GM15510 (cell line): ENCODE data around the gene STIMATE.

Source experiments
- POLR2A ChIP-seq: IDR thresholded peaks from 3 replicates; pipeline ENCODE4 v1.6.1; 2011; ENCODE audit warnings: borderline replicate concordance; ENCODE audit not compliant: insufficient read length; ENCODE audit errors: extremely low read depth

Gene STIMATE

DNA sequence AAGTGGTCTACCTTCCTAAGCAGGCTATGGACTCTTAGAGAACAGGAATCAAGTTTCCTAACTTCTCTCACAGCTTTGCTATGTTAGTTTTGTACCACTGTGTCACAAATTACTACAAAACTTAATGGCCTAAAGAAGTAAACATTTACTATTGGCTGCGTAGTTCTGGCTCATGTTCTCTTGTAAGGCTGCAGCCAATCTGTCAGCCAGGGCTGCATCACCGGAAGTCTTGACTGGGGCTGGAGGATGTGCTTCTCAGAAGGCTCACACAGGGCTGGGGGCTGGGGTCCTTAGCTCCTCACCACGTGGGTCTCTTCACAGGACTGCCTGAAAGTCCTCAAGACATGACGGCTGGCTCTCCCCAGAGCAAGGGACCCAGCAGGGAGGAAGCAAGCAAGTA, 15.5 kb downstream of the STIMATE start:
- TF ChIP-seq POLR2A: no peak

DNA sequence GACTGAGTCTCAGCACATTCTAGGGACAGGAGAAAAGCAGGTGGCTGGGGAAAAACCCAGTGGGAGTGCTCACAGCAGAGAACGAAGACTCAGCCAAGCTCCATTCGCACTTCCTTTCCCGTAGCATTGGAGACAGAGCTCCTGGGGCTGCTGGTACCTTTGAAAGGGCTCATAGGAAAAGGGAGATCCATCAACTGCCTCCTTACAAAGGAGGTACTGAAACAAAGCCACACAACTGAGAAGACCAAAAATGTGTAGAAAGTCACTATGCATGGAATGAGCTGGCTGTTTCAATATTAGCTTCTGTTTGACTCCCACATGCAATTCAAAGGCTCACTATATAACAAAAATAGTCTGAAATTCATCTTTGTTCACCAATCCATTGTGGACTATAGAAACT, 16.9 kb downstream of the STIMATE start:
- no peak for TF ChIP-seq POLR2A

DNA sequence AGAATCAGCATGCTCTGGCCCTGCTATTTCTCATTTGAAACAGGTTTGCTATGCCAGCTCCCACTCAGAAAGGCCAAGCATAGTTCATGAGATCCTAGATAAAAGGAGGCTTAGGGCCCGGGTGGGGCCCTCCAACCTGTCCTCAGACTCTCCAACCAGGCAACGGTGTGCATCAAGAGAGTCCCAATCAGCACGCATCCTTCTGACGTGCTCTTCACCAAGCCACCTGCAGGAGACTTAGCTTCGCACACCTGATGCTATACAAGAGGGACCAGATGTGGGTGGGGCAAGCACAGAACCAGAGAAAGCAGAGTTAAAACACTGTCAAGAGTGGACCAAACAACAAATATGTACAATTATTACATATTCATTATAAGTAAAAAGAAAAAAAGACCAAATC, 17.3 kb downstream of the STIMATE start:
- TF ChIP-seq POLR2A: no peak

DNA sequence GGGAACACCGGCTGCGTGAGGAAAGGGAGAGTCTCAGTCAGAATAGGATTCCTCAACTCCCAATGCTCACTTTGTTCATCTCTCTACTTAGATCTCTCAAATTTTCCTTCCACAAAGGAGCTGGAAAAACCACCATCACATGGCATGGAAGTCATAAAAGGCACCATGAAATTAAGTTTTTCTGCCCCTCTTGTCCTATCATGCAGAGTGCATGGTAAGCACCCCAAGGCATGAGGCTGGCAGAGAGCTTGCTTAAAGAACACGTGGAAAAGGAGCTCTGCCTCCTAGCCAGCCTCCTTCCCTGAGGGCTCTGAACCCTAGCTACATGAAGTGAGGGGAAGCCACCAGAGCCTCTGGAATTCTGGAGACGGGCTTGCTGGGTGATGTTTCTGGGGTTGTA, 17.8 kb downstream of the STIMATE start:
- no peak for TF ChIP-seq POLR2A

DNA sequence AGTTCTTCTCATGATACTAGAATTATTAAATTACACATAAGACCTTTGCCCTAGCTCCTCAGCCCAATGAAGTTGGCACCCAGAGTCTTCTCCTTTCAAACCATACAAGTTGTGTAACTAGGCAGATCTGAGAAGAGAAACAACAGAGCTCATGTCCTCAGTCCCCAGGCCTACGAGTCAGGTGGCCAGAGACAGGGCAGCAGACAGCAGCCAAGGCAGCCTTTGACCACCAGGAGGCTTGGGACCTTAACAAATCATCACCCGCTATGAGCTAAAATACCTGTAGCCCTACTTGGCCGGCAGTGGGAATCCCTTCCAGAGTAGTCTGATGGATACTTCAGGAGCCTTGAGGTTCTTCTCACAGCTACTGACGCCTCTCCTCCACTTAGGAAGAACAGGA, 18.3 kb downstream of the STIMATE start:
- TF ChIP-seq POLR2A: no peak

DNA sequence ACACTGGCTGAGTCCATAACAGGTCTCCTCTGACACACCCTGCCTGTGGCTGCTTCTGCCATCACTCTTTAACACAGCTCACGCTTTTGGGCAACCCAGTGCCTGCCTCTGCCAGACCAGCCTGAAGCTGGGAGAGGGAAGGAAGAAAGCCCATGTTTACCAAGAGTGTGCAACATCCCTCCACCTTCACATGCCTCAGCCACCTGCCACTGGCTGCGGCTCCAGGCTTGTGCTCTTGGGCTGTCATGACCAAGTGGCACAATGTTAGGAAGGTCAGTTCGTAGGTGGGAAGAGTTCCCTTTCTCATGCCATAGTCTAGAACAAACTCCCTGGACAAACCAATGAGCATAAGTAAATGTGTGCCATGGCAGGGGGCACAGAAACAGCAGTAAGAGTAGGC, 20.3 kb downstream of the STIMATE start:
- TF ChIP-seq POLR2A: no peak

DNA sequence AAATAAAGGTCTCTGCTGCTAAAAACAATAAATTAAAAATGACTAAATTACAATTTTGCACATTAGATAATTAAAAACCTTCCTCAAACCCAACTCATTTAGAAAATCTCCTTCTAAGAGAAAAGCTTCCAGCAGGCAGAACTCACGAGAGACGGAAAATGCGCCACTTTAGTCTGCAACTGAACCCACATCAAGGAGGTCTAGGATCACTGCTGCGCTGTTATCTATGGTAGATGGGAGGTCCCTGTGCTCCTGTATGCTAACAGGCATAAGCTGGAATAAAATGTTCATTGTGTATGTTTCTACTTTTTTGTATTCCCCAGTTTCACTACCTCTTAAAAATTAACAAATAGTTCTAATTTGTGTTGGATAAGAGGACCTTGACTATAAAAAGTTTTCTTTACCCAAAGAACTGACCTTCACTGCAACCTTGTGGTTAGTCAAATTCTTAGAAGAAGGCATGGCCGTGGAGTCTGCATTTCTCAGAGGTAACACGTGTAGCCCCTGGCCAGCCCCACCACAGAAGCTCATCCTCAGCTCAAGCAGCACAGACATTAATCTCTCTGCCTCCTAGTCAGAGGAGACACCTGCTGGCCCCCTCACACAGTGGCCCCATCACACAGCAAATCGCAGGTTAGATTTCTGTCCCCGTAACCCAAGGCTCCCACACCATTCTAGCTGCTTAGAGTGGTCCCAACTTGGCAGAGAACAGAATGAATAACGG, 22.3 kb downstream of the STIMATE start:
- no peak for TF ChIP-seq POLR2A

DNA sequence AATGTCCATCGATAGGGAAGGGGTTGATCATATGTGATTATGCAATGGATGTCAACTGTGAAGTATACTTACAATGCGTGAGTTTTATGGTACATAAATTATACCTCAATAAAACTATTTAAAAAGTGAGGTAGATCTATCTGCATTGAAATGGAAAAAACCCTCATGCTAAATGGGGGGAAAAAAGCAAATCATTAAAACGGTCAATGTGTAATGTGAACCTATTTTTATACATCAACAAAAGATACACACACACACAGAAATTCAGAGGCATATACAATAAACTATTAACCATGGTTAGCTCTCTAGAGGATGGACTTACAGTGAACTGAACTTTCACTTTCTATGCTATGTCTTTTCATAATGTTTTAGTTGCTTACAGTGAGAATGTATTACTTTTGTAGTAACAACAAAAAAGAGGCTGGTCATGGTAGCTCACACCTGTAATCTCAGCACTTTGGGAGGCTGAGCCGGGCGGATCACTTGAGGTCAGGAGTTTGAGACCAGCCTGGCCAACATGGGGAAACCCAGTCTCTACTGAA, 23.1 kb downstream of the STIMATE start:
- no peak for TF ChIP-seq POLR2A

DNA sequence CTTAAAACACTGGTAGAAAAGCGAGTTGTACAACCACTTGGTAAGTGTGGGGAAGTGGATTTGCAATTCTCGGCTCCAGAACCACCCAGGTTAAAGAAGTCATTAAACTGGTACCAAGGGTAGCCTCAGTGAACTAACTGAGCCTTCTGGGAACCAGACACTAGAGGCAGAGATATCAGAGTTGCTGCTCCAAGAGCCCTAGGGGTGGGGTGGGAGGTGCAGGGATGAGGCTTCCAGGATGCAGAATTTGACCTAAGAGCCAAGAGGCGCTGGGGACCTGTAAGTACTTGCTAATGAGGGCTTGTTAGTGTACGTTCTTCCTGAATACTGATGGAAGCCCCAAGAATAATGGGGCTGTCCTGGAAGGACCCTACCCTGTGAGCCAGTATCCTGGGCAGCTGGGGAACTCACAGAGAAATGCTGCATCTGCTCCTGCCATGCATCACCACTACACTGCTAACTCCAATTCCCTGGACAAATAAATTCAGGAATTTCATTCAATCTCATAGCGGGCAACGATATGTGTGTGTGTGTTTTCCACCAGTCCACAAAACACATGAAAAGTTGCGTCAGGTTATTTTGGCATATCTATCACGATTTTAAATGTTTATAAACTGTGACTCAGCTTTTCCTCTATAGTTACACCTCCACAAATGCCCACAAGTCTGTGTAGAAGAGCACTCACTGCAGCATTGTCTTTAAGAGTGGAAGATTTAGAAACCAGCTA, 23.8 kb downstream of the STIMATE start:
- no peak for TF ChIP-seq POLR2A

DNA sequence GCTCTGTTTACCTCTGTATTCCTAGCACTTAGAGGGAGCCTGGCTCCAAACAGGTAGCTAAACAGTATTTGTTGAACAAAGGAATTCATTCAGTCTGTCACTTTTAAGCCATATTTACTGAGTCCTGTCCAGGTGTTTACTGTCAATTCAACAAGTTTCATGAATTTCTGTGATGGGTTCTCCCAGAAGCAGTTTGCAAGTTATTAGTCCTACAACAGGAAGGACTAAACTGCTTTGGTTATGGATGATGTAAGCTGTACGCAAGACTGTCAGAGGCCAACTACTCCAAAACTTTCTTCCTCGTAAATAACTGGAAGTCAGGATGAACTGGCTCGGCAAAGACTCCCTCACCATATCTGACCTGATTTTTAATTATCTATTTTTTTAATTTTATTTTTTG, 25.1 kb downstream of the STIMATE start:
- TF ChIP-seq POLR2A: no peak

DNA sequence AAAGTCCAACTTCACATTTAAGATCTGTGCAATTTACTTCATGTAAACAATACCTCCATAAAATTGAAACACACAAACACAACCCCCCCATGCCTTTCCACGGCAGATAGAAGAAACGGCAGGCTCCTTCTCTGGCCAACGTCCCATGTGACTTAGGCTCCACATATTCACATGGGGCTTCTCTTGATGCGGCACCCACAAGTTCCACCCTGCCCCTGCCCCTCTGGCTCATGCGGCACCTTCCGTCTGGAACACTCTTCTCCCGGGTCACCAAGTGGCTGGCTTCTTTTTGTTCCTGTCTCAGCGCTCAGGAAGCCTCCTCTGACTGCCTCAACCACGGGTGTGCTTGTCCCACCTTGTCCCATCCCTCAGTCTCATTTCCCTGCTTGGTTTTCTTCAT, 25.6 kb downstream of the STIMATE start:
- no peak for TF ChIP-seq POLR2A

DNA sequence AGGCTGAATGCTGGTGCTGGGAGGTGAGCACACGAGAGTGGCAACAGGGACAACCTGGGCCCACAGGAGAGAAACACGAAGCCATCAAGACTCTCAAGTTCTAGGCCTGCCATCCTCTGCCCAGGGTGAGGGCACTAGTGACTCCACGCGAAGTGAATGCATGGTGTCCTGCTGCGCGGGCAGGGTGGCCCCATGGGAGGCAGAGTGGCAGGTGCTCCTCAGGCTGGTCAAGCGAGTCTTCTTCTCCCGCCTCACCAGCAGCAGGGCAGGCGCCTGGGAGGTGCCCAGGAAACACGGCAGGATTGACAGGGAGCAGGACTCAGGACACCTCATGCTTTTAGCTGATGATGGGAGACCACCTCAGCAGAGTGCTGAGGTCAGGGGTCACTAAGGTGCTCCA, 26.9 kb downstream of the STIMATE start:
- TF ChIP-seq POLR2A: no peak

DNA sequence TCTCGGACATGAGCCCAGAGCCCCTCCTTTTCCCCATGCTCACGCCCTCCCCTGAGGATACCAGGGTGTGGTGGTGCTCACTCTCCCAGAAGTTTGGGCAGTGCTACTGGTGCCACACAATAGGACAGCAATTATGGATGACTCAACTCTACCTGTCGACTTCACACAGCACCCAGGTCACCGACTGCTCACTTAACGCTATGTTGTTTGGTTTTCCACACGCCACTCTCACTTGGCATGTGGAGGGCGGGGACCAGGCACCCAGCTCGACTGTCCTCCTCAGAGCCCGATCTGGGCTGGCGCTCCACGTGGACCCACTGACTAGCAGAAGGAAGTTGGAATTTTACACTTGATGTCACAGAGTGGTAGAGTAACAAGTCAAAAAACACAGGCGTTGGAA, 30.9 kb downstream of the STIMATE start:
- no peak for TF ChIP-seq POLR2A

DNA sequence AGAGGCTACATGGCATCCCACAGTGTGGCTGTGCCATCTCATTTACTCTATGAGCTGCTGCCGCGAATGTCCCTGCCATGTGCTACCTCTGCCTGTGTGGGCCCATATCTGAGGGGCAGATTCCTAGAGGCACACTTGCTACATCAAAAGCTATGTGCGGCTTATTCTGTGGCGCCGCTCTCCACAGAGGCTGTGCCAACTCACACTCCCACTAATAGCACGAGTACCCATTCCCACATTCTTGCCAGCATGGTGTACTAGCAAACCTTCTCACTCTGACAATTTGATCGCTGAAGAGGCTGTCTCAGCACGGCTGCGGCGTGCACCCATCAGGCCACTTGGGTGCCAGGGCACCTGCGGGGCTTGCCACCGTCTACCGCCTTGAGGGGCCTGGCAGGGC, 31.4 kb downstream of the STIMATE start:
- no peak for TF ChIP-seq POLR2A

DNA sequence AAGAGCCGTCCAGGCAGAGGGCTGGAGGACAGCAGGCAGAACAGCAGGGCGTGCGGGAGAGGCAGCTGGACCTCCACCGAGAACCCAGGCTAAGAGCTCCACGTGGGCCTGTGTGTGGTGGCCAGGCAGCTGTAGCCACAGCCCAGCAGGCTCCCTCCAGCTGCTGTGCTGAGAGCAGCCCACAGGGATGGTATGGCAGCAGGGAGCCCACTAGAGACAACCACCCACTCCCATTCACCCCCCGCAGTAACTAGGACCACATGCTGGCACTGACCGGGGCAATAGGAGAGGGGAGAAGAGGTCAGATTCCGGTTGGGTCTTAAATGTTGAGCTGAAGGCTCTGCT, 37.0 kb downstream of the STIMATE start:
- no peak for TF ChIP-seq POLR2A
